NCI-H2029 (cell line): ENCODE measurements around the gene ARRB1.
A peak's percentile ranks its signal among the peaks of the same experiment; 100 is the strongest.

Source experiments
- DNase-seq: peaks from one replicate; lab custom pipeline; 2025; lab: John Stamatoyannopoulos, UW

ARRB1 gene

DNA sequence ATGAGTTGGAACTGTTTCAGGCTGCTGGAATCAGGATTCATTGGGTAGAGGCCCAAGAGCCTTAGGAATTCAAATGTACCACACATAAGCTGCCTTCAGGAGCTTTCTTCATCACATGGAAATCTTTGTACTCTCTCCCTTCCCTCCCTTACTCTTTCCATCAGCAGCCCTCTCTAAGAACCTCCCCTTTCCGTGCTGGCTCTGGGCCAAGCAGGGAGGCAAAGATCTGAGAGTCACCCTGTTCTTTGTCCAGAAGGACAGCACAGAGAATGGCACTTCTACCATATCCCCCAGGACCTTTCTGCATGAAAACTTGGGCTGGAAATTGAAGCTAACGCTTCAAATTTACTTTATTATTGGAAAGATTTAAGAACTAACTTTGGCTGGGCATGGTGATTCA is 131.6 kb downstream of the ARRB1 start:
- DNase-seq: no peak

DNA sequence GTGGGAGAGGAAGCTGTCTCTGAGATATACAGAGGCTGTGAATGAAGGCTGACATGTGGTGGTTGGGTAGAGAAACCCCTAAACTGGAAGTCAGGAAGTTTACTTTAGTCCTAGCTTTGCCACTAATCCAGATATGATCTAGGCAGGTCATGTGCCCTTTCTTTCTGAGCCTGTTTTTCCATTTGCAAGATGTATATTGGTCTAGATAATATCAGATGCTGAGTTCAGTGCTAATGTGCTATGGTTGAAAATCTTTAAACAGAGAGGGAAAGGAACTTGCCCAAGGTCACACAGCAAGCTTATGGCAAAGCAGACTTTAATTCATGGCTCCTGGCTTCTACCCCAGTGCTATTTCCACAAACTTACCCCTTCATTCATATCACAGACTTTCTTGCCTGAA is 136.6 kb downstream of the ARRB1 start:
- DNase-seq: no peak

DNA sequence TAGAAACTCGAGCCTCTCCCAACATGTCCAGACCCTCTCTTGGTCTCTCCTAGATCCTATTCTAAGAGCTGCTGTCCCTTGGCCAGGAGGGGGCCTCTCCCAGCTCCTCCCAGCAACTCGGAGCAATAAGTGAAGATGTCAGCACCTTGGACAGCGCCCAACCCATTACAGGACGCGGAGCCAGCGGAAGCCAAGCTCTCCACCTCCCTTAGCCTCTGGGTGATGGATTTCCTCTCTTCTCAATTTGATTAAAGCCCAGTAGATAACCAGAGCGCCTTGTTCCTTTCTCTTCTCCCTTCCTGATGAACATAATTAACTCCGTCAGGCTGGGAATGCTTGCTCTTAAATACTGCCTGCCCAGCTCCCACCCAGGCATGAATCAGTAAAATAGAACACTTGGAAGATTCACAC is 137.0 kb downstream of the ARRB1 start:
- DNase-seq: peak; percentile 59
